Esophagus muscularis mucosa (tissue), 4 donors: ENCODE results near the gene TMEM269. TPM values are rescaled to one million over a fixed set of nuclear protein-coding genes. Genes with fewer than 3 reads are reported as not detected.

Experiments used
- DNase-seq: peaks from one replicate; pipeline ENCODE4 v3.0.0-alpha.2; 2017; ENCODE audit errors: extremely low spot score
- H3K27ac ChIP-seq, 4 donors: fragments of 200-600 bp; sonication (generic); replicated peaks in 1 of 4; 1 replicate in 3 of 4; 2 replicates in 1 of 4; pipeline ENCODE4 v1.5.1; 2016 to 2019; ENCODE audit warnings: mild to moderate bottlenecking in 1 of 4
- H3K27me3 ChIP-seq, 4 donors: fragments of 200-600 bp; sonication (generic); one replicate each; pipeline versions ENCODE4 v1.5.1 to v1.6.0; 2016 to 2019
- H3K36me3 ChIP-seq, 4 donors: fragments of 200-600 bp; sonication (generic); one replicate each; pipeline ENCODE4 v1.5.1; 2016 to 2019
- H3K4me1 ChIP-seq, 4 donors: fragments of 200-600 bp; sonication (generic); one replicate each; pipeline ENCODE4 v1.5.1; 2016 to 2019
- H3K4me3 ChIP-seq, 4 donors: fragments of 200-600 bp; sonication (generic); 1 replicate in 2 of 4; 2 replicates in 2 of 4; pipeline ENCODE4 v1.5.1; 2016 to 2019; ENCODE audit warnings: mild to moderate bottlenecking in 4 of 4, moderate library complexity in 1 of 4
- H3K9me3 ChIP-seq, 4 donors: fragments of 200-600 bp; sonication (generic); 1 replicate in 3 of 4; 2 replicates in 1 of 4; pipeline ENCODE4 v1.5.1; 2016 to 2019
- CTCF ChIP-seq, 3 experiments: fragments of 200-600 bp in 2 of 3; fragments of 450-650 bp in 1 of 3; sonication (generic) in 2 of 3; IDR thresholded peaks; one replicate each; pipeline ENCODE4 v1.5.1; 2017 to 2019; ENCODE audit warnings: antibody characterized with exemption in 3 of 3, mild to moderate bottlenecking in 2 of 3, moderate library complexity in 1 of 3
- EP300 ChIP-seq: sonication (generic); formaldehyde crosslinking; IDR thresholded peaks from one replicate; pipeline ENCODE4 v1.6.1; 2017; ENCODE audit warnings: antibody characterized with exemption
- POLR2A ChIP-seq: fragments of 450-650 bp; IDR thresholded peaks from one replicate; pipeline ENCODE4 v1.6.1; 2017; ENCODE audit warnings: antibody characterized with exemption, moderate library complexity, mild to moderate bottlenecking, low read depth
- POLR2AphosphoS5 ChIP-seq, 2 donors: sonication (generic); formaldehyde crosslinking; IDR thresholded peaks; one replicate each; pipeline ENCODE4 v1.6.1; 2017; ENCODE audit warnings: antibody characterized with exemption in 2 of 2
- WGBS: methylation state at CpG from one replicate; pipeline ENCODE4 v1.1.5; 2018; 5-methylcytosine and 5-hydroxymethylcytosine counted together
- intact Hi-C: fragments of 100-400 bp; cut with DNase I; formaldehyde crosslinking; loops from one replicate; pipeline ENCODE4 v1.15.1; 2023
- total RNA-seq, 4 donors: library from RNA; depleted of rRNA; stranded (reverse); fragments of >200 nt; gene quantifications; one replicate each; pipeline versions ENCODE4 v1.1.0 to v1.2.1, GENCODE V29; 2016

Gene TMEM269
- total RNA-seq, 4 donors from 2014 or later, result 0.06 TPM; not detected in 3

- intact Hi-C loops, result loop anchor here (10.0 kb wide), 2 partner anchors 84 to 194 kb away; partner anchors contain the start of genes C1orf50, P3H1 and PPIH
- 95% methylated on average over 2 of the region's 2 CpGs for WGBS
- DNase-seq, result no peak
- Histone ChIP-seq H3K9me3 (no peaks in the 10 kb centered on the region), H3K4me3 (no peak overlapping the region), H3K27ac (no peak overlapping the region), H3K27me3 (no peaks in the 10 kb centered on the region), H3K36me3 (peaks cover 8 to 31% (median 27%) of the 10 kb centered on the region in 4 donors), H3K4me1 (peaks cover 15 to 24% (median 18%) of the 10 kb centered on the region in 4 donors)
- TF ChIP-seq EP300, result no peak
- TF ChIP-seq CTCF (IDR thresholded peaks at IDR 0.05), result no peak
- no peak for TF ChIP-seq POLR2A
- no peak for TF ChIP-seq POLR2AphosphoS5 (IDR thresholded peaks at IDR 0.05)
Observed at GRCh38 chr1:42848823-42849537, 64.2 kb downstream of the TMEM269 start.

- TF ChIP-seq CTCF (IDR thresholded peaks at IDR 0.05) (no peak), POLR2AphosphoS5 (IDR thresholded peaks at IDR 0.05) (no peak), EP300 (no peak), POLR2A (no peak)
- Histone ChIP-seq H3K9me3 (no peaks in the 10 kb centered on the region), H3K27me3 (no peaks in the 10 kb centered on the region), H3K4me3 (no peak overlapping the region), H3K4me1 (peaks cover 15 to 24% (median 18%) of the 10 kb centered on the region in 4 donors), H3K36me3 (peaks cover 8 to 31% (median 27%) of the 10 kb centered on the region in 4 donors), H3K27ac (no peak overlapping the region)
- WGBS, result 96% methylated on average over 5 of the region's 5 CpGs
- no peak for DNase-seq
- intact Hi-C loops, result loop anchor here (10.0 kb wide), 2 partner anchors 85 to 195 kb away; partner anchors contain the start of genes C1orf50, P3H1 and PPIH
Observed at GRCh38 chr1:42849944-42850343, 65.2 kb downstream of the TMEM269 start.

Other genes starting within 250 kb of the TMEM269 start
- gene PPIH, start 126.6 kb upstream of the TMEM269 start, total RNA-seq, result 10 to 100 TPM; 12.5 to 17.2 (median 15.0) TPM
- gene YBX1, start 102.6 kb upstream of the TMEM269 start, total RNA-seq, result 100 to 1,000 TPM; 778 to 889 (median 812) TPM
- 1 to 10 TPM in 2 of 4 donors, under 1 TPM in 1, not detected in 1; 0.99 to 1.9 (median 1.1) TPM for gene CLDN19, start 44.8 kb upstream of the TMEM269 start, total RNA-seq
- 10 to 100 TPM; 19.5 to 33.5 (median 24.9) TPM for gene P3H1, start 18.0 kb upstream of the TMEM269 start, total RNA-seq
- gene C1orf50, start 17.7 kb upstream of the TMEM269 start, total RNA-seq, result 1 to 10 TPM; 3.0 to 5.0 (median 3.6) TPM
- gene ERMAP, start 32.1 kb downstream of the TMEM269 start, total RNA-seq, result 10 to 100 TPM in 1 of 4 donors, 1 to 10 TPM in 3; 5.8 to 14.1 (median 9.1) TPM
- 10 to 100 TPM; 19.1 to 39.5 (median 23.1) TPM for gene SVBP, start 32.4 kb downstream of the TMEM269 start, total RNA-seq
- 10 to 100 TPM in 3 of 4 donors, 1 to 10 TPM in 1; 10.0 to 14.2 (median 12.7) TPM for gene ZNF691, start 61.6 kb downstream of the TMEM269 start, total RNA-seq
- gene SLC2A1, start 173.9 kb downstream of the TMEM269 start, total RNA-seq, result 10 to 100 TPM; 17.4 to 63.6 (median 31.8) TPM